ENCODE data around the gene TESMIN.

DNA sequence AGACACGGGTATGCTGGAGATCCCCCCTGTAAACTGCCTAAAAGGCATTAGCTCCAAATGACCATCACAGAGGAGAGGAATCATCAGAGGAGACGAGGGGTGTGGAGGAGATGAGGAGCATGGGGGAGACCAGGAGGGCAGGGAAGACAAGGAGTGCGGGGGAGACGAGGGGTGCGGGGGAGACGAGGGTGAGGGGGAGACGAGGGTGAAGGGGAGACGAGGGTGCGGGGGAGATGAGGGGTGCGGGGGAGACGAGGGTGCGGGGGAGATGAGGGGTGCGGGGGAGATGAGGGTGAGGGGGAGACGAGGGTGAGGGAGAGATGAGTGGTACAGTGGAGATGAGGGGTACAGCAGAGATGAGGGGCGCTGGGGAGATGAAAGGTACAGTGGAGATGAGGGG, 84.5 kb downstream of the TESMIN start:
- no peak for TF ChIP-seq CTCF (IDR thresholded peaks at IDR 0.05; ENCODE audit: insufficient read depth, low read depth, low read length)
- no peak for TF ChIP-seq EZH2 (IDR thresholded peaks at IDR 0.05; ENCODE audit: insufficient read depth, low read length)
